ENCODE measurements around the gene UQCC3. TPM values are rescaled to one million over a fixed set of nuclear protein-coding genes. Genes with fewer than 3 reads are reported as not detected.

Gene UQCC3
- total and polyA plus RNA-seq, 9 of the 15 experiments (the other 6 are each of a cell fraction or from before 2014, with no cell fraction given), result 3.3 to 44.3 (median 8.0) TPM

- TF ChIP-seq PHB (CRISPR knock-in tag; IDR thresholded peaks at IDR 0.05) (no peak), ZNF609 (CRISPR knock-in tag; IDR thresholded peaks at IDR 0.05; ENCODE audit: borderline replicate concordance) (no peak), ZNF174 (CRISPR knock-in tag; IDR thresholded peaks at IDR 0.05) (no peak), NFYB (IDR thresholded peaks at IDR 0.05; ENCODE audit: extremely low read depth, insufficient read length) (no peak), ZNF23 (CRISPR knock-in tag; IDR thresholded peaks at IDR 0.05) (no peak), ATF7 (IDR thresholded peaks at IDR 0.05) (no peak), ZNF384 (IDR thresholded peaks at IDR 0.05; ENCODE audit: low read depth, low read length) (no peak), FOXJ3 (CRISPR knock-in tag; IDR thresholded peaks at IDR 0.05) (no peak), FOXO4 (CRISPR knock-in tag; IDR thresholded peaks at IDR 0.05) (no peak), CREM (IDR thresholded peaks at IDR 0.05; ENCODE audit: low read depth) (no peak), ZFP1 (CRISPR knock-in tag; IDR thresholded peaks at IDR 0.05) (no peak), EHMT2 (IDR thresholded peaks at IDR 0.05) (no peak), RFX1 (IDR thresholded peaks at IDR 0.05) (no peak), CAMTA2 (CRISPR knock-in tag; conservative IDR thresholded peaks at IDR 0.05) (no peak), NEUROD1 (IDR thresholded peaks at IDR 0.05; ENCODE audit: borderline replicate concordance, low read depth, low read length, partially characterized antibody) (no peak), ZSCAN29 (IDR thresholded peaks at IDR 0.05) (no peak), SNAPC5 (CRISPR knock-in tag; IDR thresholded peaks at IDR 0.05) (no peak), NKRF (IDR thresholded peaks at IDR 0.05; ENCODE audit: borderline replicate concordance) (peak; percentile 47; the same call in 1 of the 2 replicates)
- TF ChIP-seq, protein P1, sequence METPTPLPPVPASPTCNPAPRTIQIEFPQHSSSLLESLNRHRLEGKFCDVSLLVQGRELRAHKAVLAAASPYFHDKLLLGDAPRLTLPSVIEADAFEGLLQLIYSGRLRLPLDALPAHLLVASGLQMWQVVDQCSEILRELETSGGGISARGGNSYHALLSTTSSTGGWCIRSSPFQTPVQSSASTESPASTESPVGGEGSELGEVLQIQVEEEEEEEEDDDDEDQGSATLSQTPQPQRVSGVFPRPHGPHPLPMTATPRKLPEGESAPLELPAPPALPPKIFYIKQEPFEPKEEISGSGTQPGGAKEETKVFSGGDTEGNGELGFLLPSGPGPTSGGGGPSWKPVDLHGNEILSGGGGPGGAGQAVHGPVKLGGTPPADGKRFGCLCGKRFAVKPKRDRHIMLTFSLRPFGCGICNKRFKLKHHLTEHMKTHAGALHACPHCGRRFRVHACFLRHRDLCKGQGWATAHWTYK (CRISPR knock-in tag; IDR thresholded peaks at IDR 0.05), result no peak
Observed at GRCh38 chr11:62664405-62665074, 6.9 kb upstream of the UQCC3 start (continued).
